Suprapubic skin (tissue), 3 donors: ENCODE results near the gene PCDHA5.

ENCODE experiments used
- CTCF ChIP-seq, 2 donors: fragments of 200-600 bp in 1 of 2; fragments of 450-650 bp in 1 of 2; sonication (generic) in 1 of 2; IDR thresholded peaks; one replicate each; pipeline ENCODE4 v1.5.1; 2016 to 2019; ENCODE audit warnings: antibody characterized with exemption in 2 of 2, mild to moderate bottlenecking in 1 of 2, moderate library complexity in 1 of 2
- POLR2A ChIP-seq, 2 donors: fragments of 450-650 bp; IDR thresholded peaks; one replicate each; pipeline ENCODE4 v1.6.1; 2017; ENCODE audit warnings: antibody characterized with exemption in 2 of 2, mild to moderate bottlenecking in 2 of 2, moderate library complexity in 2 of 2

DNA sequence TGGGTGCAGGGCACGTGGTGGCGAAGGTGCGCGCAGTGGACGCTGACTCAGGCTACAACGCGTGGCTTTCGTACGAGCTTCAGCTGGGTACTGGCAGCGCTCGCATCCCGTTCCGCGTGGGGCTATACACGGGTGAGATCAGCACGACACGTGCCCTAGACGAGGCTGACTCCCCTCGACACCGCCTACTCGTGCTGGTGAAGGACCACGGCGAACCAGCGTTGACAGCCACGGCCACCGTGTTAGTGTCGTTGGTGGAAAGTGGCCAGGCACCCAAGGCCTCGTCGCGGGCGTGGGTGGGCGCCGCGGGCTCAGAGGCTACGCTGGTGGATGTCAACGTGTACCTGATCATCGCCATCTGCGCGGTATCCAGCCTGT is 24.7 kb upstream of the PCDHA5 start:
- TF ChIP-seq CTCF (IDR thresholded peaks at IDR 0.05) = no peak
- no peak for TF ChIP-seq POLR2A (IDR thresholded peaks at IDR 0.05)
